HG03039 (cell line): ENCODE results near the gene ASIC4.

ENCODE experiments used
- ATAC-seq: cut with Tn5 transposase; IDR thresholded peaks from one replicate; pipeline ENCODE4 v1.9.1; 2021; ENCODE audit warnings: mild to moderate bottlenecking, moderate library complexity; ENCODE audit not compliant: unreplicated experiment

The ASIC4 gene

DNA sequence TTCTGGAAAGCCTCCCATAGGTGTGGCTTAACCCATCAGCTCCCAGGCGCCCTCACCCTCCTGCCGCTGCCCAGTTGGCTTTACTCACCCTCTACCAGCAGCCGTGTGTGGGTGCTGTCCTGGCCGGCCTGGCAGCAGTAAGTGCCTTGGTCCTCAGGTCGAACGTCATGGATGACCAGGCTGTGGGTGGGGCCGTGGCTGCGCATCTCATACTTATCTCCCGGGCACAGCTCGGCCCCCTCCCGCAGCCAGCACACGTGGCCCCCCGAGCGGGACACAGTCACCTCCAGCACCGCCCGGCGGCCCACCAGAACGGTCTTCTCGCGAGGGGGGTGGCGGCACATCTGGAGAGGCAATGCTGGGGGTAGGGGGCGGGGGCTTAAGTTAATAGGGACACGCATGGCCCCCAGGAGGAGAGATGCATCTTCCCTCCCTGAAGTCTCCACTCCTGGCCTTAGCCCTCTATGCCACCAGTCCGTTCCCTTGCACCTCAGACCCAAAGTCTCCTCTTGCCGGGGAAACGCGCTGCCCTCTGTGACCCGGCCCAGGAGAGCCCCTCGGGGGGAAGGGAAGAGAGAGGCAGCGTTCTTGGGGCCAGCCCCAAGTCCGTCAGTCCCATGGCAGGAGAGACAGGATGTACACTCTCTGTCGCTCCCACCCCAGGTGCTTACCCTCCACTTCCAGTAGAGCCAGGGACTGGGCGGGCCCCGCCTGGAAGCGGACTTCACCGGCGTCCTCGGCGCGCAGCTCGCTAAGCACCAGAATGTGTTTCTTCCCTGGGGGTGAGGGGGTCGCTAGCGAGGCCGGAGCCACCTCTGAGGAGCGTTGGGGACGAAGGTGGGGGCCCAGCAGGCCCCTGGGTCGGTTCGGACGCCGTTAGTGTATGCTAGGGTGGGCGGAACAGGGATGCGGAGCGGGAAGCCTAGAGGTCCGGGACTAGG lies 37.4 kb downstream of the ASIC4 start:
- ATAC-seq, result peak; percentile 4

DNA sequence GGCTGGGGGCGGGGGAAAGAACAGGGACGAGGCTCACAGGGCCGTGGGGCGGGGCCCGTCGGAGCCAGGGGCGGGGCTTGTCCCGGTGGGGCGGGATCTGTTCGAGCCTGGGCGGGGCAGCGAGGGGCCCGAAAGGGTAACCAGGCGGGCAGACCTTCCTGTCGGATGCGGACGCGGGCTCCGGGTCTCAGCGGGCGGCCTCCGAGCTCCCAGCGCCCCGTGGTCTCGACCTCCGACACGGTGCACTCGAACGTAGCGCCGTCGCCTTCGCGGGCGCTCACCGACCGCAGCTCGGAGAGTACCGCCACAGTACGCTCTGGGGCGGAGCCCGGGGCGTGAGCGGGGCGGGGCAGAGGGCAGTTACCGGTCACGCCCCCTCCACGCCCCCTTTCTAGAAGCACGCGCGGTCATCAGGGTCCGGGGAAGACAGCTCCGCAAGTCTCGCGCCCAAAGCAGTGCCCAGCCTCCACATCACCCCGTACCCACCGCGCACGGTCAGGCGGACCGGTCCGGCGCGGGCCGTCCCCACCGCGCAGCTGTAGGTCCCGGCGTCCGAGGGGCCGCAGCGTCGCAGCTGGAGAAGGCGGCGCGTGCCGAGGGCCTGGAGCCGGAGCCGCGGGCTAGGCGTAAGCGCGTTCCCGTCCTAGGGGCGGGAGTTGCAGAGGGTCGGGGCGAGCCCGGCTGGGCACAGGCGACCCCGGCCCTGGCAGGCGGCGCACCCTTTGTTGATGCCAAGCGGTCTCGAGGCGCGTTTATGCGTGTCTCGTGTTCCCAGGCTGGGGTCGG lies 38.3 kb downstream of the ASIC4 start:
- peak; percentile 85 for ATAC-seq

DNA sequence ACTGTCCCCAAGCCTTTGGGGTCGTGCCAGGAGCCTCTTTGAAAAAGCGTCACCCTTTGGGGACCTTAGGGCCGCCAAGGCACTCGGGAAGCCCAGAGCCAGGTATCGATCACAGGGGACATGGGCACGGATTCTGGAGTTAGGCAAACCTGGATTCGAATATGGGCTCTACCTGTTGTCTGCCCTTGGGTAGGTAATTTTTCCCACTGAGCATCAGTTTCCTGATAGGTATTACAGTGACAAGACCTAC lies 38.8 kb downstream of the ASIC4 start:
- ATAC-seq, result no peak

DNA sequence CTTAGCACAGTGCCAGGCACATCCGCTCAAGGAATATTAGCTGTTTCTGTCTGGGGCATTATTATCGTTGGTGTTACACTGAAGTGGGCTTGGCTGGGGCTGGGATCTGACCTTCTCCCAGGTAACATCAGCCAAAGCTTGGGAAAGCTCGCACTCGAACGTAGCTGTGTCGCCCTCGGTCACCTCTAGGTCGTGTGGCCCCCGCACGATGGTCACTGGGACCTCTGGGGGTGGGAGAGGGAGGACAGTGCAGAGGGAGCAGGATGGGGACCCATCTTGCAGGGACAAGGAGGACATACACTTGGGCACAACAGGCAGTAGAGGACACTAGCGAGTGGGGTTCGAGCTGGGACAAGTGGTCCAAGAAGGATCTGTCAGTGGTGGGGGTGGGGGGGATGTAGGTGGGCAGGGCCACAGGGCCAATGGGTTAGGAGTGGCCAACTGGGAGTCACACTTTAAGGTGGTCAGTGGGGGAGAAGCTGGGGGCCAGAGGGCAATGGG lies 39.2 kb downstream of the ASIC4 start:
- ATAC-seq, result no peak

DNA sequence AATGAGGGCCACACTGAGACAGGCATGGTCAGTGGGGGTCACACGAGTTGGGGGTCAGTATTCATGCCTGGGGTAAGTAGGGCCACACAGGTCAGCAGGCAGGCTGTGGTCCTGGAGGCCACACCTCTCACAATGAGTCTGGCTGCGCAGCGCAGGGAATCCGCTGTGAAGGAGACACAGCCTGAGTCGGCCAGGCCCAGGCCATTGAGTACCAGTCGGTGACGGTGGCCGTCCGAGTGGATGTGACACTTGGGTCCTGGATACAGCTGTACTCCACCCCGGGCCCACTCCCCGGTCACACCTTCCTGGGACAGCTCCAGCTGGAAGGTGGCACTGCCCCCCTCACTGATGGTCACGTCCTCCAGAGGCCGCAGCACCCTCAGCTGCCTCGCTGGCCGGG lies 40.1 kb downstream of the ASIC4 start:
- ATAC-seq, result no peak

DNA sequence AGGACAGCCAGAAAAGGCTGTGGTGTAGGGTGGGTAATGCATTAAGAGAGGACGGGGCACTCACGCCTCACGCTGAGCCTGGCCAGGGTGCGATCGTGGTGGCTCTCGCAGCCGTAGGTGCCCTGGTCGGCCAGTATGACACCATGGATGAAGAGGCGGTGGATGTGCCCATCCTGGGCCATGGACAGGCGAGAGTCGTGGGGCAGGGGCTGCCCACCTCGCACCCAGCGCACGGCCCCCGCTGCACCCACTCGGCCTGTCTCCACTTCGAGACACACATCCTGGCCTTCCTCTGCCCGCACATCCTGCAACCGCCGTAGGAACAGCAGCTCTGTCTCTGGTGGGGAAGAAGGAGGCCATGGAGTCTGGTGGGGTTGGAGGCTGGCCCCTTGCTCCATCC lies 41.7 kb downstream of the ASIC4 start:
- no peak for ATAC-seq

DNA sequence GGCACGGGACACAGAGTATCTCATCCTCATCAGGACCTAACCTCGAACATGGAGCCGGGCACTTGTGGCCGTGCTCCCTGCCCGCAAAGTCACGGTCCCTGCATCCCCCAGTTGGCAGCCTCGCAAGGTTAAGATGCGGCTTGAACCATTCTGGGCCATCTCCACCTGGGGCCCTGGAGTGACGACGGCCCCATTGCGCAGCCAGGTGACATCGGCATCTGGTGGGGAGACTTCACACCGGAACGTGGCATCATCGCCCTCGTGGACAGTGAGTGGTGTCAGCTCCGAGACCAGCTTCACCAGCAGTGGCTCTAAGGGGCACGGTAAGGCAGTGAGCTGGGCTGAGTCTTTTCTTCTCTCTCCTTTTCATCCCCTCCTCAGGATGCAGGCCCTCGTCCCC lies 42.1 kb downstream of the ASIC4 start:
- ATAC-seq, result no peak

DNA sequence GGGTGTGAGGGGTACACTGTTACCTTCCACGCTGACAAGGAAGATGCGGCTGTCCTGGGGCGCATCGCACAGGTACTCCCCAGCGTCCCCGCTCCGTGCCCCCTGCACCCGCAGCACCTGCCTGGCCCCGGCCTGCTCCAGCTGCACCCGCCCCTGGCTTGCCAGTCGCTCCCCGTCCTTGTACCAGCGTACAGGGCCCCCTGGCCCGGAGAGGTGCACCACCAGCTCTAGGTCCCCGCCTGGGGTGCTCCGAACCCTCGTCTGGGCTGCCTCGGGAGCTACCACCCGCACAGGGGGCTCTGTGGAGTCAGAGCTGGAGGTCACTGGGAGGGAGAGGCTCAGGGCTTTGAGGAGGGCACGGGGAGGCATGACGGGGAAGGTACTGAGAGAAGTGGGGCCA lies 43.0 kb downstream of the ASIC4 start:
- ATAC-seq, result no peak

DNA sequence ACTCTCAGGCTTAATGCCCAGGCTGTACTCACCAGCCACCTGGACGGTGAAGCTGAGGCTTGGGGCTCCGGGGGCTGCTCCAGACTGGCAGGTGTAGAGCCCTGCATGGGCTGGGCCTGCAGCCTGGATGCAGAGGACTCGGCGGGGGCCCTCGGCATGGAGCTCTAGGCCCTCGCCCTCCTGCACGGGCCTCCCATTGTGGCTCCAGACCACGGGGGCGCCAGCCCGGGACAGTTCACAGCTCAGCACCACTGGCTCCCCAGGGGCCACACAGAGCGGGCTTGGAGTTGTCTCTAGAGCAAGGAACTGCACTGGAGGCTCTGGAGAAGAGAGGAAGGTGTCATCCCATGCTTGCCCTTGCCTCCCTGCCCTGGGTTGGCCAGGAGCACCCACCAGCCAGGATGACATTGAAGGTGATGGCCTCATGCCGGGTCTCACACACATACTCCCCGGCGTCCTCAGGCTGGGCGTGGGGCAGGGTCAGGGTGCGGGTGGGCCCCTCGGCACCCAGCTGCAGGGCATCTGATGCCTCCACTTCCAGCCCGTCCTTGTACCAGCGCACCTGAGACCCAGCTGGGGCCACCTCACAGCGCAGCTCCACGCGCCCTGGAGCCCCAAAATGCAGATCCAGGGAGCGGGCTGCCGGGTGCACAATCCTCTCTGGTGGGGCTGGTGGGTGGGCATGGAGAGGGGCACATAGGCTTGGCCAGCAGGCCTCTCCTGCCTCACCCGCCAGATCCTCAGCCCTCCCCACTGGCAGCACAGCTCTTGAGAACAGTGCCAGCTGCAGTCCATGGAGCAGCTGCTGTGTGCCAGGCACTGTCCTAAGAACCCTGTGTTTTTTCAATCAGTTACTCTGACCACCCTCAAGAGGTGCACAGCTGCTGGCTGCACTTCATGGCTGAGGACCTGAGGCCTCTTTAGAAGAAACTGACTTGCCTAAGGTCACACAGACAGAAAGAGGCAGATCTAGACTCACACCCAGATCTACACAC lies 43.8 kb downstream of the ASIC4 start:
- no peak for ATAC-seq

DNA sequence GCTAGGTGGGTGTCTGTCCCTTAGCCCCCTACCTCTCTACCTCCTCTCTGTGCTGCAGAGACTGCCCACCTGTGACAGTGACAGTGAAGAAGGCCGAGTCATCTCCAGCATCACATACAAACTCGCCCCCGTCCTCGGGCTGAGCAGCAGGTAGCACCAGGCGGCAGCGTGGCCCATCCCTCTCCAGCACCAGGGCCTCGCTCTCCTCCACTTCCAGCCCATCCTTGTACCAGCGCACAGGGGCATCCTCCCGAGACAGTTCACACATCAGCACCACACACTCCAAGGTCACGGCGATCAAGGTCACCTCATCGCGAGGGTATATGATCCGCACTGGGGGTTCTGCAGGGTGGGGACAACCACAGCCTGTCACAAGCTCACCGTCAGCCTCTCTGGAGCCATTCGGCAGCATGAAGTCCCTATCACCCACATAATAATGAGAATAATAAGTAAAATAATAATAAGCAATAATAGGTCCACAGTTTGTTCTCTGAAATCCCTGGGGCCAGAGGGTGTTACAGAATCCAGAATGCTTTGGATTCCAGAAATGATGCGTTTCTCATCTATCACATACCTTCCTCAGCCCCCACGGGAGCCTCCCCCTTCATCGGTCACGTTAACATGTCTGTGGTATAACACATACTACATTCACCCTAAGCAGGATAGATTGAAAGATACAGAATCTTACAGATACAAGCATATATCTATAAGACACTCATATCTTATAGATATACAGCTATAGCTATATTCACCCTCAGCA lies 45.1 kb downstream of the ASIC4 start:
- ATAC-seq, result no peak

DNA sequence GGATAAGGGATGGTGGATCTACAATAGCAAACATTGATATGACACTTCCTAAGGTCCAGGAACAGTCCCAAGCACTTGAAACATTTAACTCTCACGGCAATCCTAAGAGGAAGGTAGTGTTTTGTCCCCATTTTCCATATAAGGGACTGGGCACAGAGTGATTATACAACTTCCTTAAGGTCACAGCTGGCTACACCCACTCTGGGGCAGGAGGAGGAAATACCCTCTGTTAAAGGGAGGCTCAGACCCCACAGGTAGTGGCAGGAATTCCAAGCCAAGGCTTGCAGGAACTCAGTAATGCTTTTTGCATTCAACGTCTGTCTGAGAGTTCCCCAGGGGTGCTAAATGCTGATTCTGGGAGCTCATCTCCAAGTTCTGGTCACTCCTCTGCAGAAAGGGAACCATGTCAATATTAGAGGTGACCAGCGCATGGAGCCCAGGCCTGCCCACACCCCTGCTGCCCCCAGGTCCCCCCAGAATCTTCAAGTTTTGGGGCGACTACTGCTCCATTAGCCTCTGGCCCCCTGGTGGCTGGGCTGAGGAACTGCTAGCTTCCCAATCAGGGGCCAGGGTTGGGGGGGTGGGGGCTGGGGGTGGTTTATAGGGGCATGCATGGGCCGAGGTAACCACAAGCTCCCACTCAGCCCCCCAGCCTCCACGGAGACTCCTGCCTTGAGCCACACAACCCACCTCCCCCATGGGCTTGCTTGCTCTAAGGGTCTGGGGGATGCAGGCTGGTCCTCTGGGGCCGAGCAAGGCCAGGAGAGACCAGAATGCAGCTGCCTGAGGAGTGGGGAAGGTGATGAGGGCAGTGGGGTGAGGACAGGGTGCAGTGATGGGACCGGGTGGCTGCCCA lies 46.0 kb downstream of the ASIC4 start:
- no peak for ATAC-seq

DNA sequence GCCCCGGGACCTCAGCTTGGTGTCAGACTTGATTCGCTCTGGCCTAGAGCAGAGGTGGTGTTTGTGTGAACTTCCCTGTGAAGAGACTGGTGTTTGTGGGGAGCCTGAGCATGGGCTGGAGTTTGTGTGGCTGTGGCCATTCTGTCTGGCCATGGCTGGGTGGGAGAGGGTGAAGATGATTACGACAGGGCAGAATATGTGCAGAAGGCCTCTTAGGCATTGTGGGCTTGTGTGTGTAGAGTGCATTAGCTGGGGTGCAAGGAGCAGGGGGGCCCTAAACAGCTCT lies 46.6 kb downstream of the ASIC4 start:
- no peak for ATAC-seq

DNA sequence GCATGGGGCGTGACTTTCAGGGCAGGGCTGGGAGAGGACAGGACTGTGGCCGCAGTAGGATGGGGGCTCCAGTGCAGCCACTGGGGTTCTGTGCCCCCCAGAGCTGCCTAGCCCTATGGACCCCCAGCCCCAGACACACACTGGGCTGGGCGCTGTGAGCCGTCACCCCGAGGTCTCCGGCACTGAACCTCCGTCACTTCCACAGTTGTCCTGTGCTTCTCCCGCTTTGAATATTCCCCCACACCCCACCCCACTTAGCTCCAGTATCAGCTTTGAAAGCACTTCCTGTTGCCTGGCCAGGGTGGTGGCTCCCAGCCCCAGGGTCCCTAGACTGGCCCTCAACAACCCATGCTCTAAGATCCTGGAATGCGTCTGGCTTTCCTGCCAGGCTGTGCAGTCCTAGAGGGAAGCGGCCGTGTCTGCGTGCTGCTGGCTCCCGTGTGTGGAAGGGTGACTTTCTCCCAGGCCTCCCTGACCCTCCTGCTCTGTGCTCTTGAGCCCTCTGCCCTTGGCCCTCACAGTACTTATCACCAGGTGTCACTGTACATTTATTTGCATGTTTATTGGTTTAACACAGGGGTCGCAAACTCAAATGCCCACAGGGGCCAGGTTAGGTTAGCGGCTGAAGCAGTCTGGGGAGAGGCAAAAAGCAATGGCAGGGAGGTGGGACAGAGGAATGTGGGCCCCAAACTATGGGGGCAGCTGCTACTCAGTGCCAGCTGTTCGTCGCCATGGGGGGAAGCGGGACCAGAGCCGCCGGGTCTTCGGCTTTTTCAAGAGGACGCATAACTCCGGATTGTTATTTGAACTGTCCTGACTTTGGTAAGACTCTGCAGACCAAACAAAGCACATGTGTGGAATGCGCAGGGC lies 47.1 kb downstream of the ASIC4 start:
- no peak for ATAC-seq

DNA sequence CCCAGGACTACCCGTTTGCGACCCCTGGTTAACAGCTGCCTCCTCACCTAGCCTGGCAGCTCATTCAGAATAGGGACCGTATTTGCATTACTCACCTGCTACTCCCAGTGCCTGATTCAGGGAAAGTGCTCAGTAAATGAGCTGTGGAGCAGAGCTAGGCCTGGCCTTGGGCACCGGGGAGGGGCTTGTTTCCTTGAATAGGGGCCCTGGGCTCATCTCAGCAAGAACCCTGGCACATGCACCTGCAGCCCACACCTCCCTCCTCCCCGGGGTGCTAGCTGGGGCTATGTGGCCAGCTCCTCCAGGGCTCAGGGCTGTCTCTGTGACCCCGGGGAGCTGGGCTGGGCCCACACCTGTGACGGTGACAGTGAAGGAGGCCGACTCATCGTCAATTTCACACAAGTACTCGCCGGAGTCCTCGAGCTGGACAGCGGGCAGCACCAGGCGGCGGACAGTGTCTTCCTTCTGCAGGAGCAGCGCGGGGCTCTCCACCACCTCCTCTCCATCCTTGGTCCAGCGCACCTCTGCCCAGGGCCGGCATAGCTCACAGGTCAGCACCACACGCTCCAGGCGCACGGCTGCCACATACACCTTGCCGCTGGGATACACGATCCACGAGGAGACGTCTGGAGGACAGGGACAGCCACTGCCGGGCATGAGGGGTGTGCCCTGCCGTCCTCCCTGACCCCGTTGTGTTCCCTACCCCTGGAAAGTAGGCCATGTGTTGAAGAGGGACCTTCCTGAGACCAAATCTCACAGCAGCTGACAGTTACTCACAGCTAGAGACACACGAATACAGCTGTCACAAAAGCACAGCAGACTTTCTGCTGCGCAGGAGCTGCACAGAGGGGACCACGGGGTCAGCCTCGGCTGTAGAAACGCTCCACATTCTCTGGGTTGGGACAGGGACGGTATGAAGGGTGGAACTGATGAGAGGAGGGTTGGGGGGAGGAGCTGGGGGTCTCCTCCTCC lies 48.1 kb downstream of the ASIC4 start:
- ATAC-seq, result no peak

DNA sequence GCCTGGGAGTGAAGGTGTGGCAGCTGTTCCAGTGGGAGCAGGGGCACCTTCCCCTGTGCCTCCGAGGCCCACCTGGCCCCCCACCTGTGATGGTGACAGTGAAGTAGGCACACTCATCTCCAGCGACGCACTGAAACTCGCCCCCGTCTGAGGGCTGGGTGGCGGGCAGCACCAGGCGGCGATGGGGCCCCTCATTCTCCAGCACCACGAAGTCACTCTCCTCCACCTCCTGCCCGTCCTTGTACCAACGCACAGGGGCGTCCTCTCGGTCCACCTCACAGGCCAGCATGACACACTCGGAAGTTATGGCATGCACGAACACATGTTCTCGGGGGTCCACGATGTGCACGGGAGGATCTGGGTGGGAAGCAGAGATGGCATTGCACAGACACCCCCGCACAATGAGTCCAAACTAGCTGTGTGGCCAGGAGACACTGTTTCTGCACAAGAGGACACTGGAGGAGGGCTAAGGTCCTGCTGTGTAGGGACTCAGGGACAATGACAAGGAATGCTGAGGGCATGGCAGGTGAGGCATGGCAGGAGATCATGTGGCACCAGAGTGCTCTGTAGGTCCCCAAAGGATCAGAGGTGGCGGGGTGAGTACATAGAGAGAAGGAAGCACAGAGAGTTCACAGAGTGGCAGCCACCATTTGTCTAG lies 49.1 kb downstream of the ASIC4 start:
- no peak for ATAC-seq

DNA sequence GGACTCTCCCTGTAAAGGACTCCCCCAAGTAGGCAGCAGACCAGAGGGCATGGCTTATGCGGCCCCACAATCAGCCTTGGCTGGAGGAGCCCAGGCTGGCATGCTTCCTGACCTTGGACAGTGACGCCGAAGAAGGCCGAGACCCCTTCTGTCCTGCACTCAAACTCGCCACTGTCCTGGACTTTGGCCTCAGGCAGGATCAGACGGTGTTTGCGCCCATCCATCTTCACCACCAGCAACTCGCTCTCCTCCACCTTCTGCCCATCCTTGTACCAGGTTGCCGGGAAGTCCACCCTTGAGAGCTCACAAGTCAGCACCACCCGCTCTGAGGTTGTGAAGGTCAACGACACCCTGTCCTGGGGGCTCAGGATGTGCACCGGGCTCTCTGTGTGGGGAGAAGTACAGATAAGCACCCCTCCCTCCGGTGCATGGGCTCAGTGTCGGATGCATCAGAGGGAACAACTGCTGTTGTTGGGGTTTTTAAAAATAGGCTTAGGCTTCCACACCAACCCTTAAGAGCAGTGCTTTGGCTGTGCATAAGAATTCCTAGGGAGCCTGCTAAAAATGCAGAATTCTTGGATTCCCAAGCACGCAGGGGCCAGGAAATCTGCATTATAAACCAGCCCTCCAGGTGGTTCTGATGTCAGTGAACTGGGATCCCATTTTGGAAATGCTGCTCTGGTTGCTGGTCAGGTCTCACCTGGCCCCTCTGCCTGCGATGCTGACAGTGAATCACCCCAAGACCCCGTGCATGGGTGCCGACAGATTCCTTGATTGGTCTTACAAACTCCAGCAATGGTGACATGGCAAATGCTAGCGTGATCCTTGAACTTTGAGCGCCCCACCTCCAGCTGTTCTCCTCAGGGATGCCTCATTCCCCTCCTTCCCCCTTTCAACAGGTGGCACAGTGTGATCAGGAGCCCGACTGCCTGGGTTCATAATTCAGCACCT lies 51.1 kb downstream of the ASIC4 start:
- no peak for ATAC-seq
